ENCODE data around the gene SPNS3.

Gene SPNS3

GRCh38 chr17:4531988-4532736, 98.4 kb downstream of the SPNS3 start:
- no peak for DNase-seq

- no peak for DNase-seq
Measured at GRCh38 chr17:4532860-4533522, 99.3 kb downstream of the SPNS3 start.

GRCh38 chr17:4533523-4534504, 100.1 kb downstream of the SPNS3 start:
- no peak for DNase-seq

- no peak for DNase-seq
Measured at GRCh38 chr17:4534515-4534914, 100.8 kb downstream of the SPNS3 start.

- DNase-seq, result no peak
Measured at GRCh38 chr17:4534928-4535666, 101.4 kb downstream of the SPNS3 start.

GRCh38 chr17:4535667-4536258, 102.0 kb downstream of the SPNS3 start:
- DNase-seq, result no peak

- DNase-seq, result no peak
Measured at GRCh38 chr17:4536259-4536741, 102.6 kb downstream of the SPNS3 start.

GRCh38 chr17:4536742-4537411, 103.1 kb downstream of the SPNS3 start:
- no peak for DNase-seq

Measured in stimulated activated naive CD4-positive, alpha-beta T cell (primary cell).